GM20431 (cell line): ENCODE data around the gene FAM222A.

ENCODE experiments used
- in situ Hi-C: fragments of 300-500 bp; cut with MseI, MboI; formaldehyde crosslinking; loops from one replicate; pipeline ENCODE4 v1.15.0; 2020; ENCODE audit warnings: low sequenced_read_pairs; ENCODE audit not compliant: unreplicated experiment

FAM222A gene

DNA sequence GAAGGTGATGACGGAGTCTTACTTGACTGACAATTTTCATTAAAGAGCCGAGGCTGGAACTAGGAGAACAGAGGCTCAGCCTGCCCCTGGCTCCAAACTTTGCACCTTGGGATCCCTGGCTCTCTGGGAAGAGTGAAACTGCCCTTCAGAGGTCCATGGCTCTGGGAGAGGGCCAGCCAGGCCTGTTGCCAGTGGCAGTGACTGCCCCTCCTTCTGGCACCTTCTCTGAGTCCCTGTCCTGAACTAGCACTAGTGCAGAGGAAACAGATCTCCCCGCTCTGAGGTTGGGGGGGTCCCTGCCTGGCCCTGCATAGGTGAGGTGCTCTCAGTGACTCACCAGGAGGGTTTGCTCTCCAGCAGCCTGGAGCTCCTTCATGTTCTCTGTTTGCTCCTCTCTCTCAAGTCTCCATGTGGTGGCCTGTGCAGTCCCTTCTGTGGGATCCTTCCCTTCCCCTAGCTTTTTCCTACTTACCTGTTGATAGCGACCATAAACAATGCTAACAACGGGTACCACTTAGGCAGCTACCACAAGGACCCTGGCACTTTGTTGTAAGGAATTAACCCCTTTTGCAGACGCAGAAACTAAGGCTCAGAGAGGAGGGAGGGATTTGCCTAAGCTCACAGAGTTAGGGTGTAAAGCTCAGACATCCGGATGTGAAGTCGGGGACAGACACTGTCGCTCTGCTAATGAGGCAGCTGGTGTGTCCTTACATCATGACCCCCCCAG is 22.4 kb downstream of the FAM222A start:
- in situ Hi-C loops, result no loop called here

DNA sequence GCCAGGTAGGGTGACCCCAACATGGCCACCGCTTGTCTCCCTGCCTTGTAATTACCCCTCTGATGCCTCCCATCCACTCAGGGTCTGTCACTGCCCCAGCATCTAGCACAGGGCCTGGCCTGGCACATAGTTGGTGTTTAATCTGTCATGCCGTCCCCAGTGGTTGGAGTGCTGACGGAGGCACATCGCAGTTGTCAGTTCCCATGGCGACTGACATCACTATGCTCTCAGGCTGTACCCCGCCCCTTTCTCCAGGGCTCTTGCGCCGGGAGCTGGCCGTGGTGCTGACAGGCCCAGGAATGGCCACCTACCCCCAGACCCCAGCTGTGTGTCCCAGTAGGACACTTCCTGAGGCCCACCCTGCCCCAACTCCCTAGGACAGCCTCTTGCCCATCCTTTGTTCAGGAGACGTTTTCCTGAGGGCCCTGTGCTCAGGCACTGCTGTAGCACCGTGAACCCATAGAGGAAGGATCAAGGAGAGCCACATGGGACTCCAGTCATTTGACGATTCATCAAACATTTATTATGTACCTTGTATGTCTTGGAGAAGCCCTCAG is 23.0 kb downstream of the FAM222A start:
- in situ Hi-C loops, result no loop called here

GRCh38 chr12:109737126-109737525 is 23.5 kb downstream of the FAM222A start:
- in situ Hi-C loops, result no loop called here

DNA sequence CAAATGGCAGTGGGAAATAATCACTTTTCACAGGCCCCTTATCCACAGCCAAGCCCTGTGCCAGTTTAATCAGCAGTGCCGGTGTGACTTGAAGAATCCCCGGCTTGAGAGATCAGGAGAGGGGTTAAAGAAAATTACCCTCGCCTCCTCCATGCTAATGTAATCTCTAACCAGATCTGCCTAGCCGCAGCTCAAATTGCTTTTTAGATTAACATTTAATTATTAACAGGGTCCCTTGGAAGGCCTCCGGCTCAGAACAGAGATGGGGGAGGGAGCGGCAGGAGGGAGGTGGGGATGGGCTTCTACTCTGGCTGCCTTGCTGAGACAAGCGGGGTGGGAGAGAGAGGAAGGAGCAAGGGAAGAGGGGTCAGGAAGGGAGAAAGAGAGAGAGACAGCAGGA is 24.0 kb downstream of the FAM222A start:
- in situ Hi-C loops, result no loop called here

DNA sequence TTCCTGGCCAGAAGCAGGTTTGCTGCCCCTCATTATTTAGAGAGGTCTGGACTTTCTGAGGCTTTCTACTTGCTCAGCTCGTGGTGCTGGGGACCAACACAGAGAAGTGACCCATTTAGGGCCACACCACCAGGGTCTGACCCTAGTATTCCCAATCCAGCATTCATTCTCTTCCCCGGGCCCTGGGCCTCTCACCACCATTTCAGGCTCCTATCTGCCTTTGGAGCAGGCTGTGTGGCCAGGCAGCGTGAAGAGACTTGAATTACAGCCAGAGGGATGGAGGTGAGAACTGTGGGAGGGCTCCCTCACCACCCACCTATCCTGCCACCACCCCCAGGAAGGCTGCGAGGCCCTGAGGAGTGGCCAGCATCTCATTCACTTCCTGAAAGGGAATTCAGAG is 24.6 kb downstream of the FAM222A start:
- in situ Hi-C loops, result no loop called here

DNA sequence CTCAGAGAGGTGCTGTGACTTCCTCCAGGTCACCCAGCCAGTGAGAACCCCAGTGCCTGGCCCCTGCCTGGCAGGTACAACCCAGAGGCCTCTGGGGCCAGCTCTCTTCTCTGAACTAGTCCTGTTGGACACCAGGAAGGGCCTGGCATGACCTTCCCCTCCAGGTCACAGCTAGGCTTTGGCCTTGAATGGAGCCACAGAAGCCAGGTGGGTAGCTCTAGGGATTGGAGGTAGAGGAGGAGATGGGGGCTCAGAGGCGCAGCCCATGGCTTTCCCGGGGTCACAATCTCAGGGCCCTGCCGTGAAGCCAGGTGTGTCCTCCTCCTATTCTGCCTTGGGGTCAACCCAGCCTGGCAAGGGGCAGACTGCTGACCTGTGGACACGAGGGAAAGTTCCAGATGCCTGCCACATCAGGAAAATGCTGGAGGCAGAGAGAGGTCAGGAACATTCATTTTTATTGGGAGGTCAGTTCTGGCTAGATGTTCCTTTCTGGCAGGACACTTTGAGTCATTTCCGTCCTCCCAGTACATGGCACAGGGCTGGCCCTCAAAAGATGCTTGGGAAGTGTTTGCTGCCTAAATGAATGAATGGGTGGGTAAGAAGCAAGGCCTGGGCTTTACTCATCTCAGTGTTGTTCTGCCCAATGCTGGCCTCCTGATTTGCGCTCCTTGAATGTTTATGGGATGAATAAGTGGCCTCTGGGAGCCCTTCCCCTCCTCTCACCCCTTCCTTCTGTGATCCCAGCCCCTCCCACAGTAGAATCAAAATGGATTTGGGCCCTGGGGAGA is 25.4 kb downstream of the FAM222A start:
- in situ Hi-C loops, result no loop called here

DNA sequence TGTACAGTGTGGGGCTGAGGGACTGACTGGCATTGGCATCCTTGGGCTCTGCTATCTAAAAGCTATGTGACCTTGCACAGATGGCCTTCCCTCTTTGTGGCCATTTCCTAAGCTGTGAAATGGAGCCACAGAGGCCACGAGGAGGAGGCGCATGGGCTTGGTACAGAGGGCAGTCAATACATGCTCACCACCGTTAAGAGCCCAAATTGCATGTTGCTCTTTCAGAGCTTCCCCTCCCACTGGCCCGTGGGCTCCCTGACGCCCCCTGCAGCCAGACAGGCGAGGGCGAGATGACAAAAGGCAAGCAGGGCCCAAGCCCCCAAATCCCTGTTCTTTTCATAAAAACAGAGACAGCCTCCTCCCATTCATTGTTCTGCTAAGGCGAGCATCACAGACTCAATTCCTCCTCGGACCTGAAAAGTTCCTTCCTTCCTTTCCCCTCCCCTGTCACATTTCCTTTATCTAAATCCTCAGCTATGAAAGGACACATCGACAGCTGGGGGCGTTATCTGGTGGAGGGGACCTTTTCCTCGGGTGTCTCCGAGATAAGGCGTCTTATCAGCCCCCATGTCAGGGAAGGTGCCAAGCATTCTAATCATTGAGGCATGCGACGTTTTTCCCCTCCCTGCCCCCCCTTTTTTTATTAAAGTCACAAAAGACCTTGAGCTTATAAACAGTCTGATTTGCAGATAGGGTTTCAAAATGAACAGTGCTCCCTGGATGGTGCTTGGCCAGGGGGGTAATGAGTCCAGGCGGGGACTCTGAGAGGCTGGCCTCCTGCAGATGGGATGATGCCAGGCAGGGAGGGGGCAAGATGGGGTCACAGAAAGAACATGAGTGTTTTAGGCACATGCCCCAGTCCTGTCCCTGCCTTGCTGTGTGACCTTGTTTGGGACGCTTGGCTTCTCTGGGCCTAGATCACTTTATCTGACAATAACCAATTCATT is 26.4 kb downstream of the FAM222A start:
- in situ Hi-C loops, result no loop called here

DNA sequence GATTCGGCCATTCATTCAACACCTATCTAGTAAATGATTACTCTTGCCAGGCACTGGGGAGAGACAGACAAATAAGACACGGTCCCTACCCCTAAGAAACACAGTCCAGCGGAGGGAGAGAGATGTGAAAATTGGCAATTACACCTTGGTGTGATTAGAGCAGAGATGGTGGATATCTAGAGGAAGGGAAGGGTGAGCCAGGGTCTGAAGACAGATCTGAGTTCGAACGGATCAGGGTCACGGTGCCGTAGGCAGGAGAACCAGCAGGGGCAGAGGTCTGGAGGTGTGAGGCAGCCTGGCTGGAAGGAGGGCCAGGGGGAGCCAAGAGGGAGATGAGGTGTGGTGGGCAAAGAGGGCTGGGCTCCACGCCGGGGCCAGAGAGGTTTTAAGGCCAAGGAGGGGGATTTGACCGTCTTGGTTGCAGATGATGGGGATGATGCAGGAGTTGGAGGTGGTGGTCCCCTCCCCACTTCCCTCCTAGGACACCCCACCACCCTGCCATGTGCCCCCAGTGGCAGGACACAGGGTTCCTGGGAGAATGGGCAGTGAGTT is 27.1 kb downstream of the FAM222A start:
- in situ Hi-C loops, result no loop called here

DNA sequence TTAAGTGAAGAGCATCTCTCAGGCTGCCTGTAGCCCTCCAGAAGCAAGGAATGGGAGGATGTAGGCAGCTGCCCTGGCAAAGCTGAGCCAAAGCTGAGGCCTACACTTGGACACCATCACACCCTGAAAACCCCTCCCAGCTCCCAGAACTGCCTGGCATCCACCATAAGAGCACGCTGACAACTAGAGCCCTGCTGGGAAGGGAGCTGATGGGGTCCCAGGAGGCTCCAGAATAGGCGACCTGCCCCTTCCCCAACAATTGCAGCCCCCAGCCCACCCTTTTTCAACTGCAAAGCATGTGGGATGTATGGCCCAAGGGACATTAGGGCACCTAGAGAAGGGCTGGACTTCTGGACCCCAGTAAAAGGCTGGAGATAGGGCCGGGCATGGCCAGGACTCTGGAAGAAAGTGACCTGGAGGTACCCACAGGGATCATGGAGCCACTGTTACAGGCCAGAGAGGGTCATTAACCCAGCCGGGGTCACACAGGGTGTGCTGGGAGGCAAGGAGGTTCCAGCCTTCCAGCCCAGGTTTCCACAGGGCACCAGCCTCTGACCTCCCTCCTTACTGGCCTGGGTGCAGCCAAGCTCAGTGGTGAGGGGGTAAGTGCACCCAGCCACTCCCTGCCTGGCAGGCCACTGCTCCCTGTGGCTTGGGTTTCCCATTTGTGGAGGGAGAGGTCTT is 27.8 kb downstream of the FAM222A start:
- in situ Hi-C loops, result no loop called here

DNA sequence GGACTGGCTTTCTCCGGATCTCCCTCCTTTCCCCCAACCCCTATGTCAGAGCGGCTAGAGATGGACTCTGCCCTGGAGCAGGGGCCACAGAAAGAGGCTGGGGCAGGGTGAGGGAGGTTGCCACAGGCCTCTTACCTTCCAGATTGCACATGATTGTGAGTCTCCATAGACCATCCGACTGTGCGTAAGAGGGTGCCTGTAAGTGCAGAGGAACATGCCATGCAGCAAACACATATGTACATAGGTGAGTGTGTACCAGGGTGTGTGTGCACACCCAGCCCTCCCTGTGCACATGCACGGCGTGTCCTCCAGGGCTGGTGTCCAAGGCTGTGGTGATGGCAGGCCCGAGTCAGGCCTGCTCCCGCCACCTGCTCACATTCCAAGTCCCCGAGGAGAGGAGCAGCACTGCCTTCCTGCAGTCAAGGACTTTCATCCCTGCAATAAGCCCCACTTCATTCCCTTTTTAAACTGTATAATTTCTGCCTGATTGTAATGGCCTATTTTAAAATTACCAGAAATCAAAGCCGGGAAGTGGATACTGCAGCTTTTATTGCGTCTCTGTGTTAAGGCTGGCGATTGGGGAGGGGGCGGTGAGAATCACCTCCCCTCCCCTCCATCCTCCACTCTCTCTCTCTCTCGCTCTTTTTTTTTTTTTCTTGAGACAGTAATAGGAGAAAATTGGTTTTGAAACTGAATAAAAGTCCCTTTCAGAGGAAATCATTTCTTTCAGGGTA is 28.5 kb downstream of the FAM222A start:
- in situ Hi-C loops, result no loop called here

GRCh38 chr12:109743076-109743910 is 29.7 kb downstream of the FAM222A start:
- in situ Hi-C loops, result no loop called here

DNA sequence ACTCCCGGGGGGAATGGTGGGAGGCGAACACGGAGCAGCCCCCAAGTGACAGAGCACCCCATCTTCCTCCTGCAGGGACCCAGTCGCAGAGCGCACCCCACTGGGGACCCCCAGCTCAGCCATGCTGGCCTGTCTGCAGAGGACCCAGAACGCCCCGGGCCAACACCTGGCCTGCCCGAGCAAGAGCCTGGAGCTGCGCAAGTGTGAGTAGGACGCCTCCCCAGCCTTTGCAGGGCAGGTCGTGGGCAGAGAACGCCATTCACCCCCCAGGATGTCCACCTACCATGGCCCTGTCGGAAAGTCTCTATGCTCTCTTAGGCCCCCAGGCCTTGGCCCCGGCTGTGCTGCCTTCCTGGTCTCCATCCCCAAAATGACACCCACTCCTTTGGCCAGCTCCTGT is 30.4 kb downstream of the FAM222A start:
- in situ Hi-C loops, result no loop called here

DNA sequence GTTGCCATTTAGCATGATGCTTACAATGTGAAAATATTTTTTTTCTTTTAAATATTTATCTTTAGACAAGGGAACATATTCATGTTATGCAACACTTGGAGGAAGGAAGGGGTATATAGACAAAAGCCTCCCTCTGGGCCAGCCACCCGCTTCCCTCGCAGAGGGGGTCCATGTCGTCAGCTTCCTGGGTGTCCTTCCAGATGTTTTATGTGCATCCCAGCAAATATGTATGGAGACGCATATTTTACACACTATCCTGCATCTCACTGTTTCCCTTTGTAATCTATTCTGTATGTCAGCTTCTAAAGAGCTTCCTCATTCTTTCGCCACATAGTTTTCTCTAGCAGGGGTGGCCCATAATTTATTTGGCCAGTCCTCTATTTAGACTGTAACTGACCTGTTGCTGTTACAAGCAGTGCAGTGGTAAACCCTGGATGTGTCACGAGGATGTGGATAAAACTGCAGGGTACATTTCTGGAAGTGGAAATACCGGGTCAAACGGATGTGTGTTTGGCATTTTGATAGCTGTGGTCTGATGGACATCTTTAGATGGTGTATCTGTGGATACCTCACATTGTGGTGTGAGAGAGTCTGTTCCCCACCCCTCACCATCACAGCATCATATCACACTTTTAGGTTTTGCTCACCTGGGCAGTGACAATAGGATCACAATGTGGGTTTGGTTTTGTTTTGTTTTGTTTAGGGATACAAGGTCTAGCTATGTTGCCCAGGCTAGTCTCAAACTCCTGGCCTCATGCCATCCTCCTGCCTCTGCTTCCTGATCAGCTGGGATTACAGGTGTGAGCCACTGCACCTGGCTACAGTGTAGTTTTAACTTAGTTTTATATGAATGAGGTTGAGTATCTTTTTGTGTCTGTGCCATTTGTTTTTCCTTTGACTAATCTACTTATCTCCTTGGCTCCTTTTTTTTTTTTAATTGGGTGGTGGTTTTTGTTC is 31.6 kb downstream of the FAM222A start:
- in situ Hi-C loops, result no loop called here

DNA sequence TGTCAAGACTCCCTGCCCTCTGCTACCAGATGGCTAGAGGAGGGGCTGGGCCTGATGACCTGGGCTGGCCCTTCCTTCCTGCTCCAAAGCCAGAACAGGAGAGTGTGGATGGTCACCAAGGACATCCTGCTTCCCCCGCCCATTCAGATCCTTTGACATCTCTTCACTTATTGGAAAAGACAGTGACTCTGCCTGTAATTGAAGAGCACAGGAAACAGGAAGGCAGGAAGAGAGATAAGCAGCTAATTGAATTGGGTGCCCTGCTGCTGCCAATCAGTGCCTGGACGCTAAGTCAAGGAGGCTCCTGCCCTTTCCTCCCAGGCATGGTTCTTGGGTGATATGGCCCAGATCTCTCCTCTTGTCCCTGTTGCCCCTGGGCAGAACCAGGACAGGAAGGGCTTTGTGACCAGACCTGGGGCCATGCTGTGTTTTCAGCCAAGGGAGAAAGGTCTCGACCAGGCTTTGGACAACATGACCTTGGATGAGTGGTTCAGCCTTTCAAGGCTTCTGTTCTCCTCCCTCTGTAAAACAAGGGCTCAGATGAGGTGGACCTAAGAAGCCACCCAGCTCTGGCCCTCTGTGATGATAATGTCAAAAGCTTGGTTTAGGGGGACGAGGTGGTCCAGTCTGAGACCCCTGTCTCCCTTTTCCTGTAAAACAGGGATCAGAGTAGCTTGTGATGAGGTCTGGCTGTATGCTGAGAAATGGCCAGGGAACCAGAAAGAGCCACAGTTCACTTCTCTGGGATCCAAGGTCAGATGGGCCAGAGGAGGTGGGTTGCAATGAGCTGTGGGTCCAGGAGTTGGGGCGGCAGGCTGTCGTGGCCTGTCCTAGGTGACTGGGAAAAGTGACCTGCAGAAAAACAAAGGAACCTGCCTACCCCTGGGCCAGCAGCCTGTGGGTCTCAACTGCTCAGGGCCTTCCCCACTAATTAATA is 38.8 kb downstream of the FAM222A start:
- in situ Hi-C loops, result no loop called here

DNA sequence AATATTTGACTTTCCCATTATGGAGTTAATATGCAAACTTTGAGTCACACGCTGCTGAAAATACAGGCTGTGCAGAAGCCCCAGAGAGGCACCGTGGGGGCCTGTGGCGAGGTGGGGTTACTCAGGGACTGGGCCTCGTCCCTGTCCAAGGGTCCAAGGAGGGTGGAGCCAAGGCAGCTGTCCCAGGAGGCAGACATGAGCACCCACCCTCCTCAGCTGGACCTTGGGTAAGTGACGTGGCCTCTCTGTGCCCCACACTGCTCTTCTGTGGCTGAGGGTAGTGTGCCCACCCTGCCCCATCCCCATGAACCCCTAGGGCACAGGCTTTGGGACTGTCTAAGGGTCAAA is 39.4 kb downstream of the FAM222A start:
- in situ Hi-C loops, result no loop called here

- in situ Hi-C loops, result no loop called here
These were observed 40.3 kb downstream of the FAM222A start for GRCh38 chr12:109753959-109754358.
